Body of pancreas (tissue), 4 donors: ENCODE measurements around the gene CSMD2.

Source experiments
- POLR2A ChIP-seq, 3 donors: fragments of 450-650 bp; IDR thresholded peaks; one replicate each; pipeline ENCODE4 v1.6.1; 2016; ENCODE audit warnings: antibody characterized with exemption in 3 of 3, mild to moderate bottlenecking in 2 of 3
- TF ChIP-seq, protein P1 (sequence below), 7 experiments: fragments of 450-650 bp in 4 of 7; fragments of 200-600 bp in 3 of 7; sonication (generic) in 3 of 7; IDR thresholded peaks; one replicate each; pipeline ENCODE4 v1.5.1; 2016 to 2019; ENCODE audit warnings: antibody characterized with exemption in 7 of 7

DNA sequence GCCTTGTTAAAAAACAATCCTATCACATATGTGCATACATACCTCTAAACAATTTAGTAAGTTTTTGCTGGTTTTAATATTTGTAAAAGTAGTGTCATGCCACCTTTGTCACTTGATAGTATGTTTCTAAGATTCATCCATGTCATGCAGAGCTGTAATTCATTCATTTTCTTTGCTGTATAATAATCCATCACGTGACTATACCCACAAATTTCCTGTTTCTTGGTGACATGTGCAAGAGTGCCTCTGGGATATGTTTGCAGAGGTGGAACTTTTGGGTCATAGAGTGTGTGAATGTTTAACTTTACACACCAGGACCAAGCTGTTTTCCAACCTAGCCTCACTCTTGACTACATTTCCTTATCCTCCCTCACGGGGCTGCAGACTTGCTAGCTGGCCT, 629.7 kb downstream of the CSMD2 start:
- TF ChIP-seq, protein P1, sequence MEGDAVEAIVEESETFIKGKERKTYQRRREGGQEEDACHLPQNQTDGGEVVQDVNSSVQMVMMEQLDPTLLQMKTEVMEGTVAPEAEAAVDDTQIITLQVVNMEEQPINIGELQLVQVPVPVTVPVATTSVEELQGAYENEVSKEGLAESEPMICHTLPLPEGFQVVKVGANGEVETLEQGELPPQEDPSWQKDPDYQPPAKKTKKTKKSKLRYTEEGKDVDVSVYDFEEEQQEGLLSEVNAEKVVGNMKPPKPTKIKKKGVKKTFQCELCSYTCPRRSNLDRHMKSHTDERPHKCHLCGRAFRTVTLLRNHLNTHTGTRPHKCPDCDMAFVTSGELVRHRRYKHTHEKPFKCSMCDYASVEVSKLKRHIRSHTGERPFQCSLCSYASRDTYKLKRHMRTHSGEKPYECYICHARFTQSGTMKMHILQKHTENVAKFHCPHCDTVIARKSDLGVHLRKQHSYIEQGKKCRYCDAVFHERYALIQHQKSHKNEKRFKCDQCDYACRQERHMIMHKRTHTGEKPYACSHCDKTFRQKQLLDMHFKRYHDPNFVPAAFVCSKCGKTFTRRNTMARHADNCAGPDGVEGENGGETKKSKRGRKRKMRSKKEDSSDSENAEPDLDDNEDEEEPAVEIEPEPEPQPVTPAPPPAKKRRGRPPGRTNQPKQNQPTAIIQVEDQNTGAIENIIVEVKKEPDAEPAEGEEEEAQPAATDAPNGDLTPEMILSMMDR (IDR thresholded peaks at IDR 0.05): no peak
- no peak for TF ChIP-seq POLR2A (IDR thresholded peaks at IDR 0.05)
